ENCODE measurements around the gene MIOX. TPM values are rescaled to one million over a fixed set of nuclear protein-coding genes. Genes with fewer than 3 reads are reported as not detected.
A peak's percentile ranks its signal among the peaks of the same experiment; 100 is the strongest.

MIOX gene
- total RNA-seq, 2 experiments from 2014 or later: 0.23 TPM; not detected in 1

GRCh38 chr22:50526834-50527801, 40.5 kb downstream of the MIOX start:
- H3K36me3 Mint-ChIP-seq (ENCODE audit: low read depth): peaks cover 36% of the 10 kb centered on the region
- peak overlapping the region; percentile 80 for H3K4me3 Mint-ChIP-seq
- H3K4me1 Mint-ChIP-seq: peaks cover 37% of the 10 kb centered on the region
- no peaks in the 10 kb centered on the region for H3K27me3 Mint-ChIP-seq
- H3K9me3 Mint-ChIP-seq: no peaks in the 10 kb centered on the region
- peak overlapping the region; percentile 93 for H3K27ac Mint-ChIP-seq
- DNase-seq: peak; percentile 54
- ChIA-PET POLR2A (interaction anchor here (0.6 to 1.8 kb wide), 2 partner anchors 13 to 19 kb away, joined by 3 to 5 read pairs; partner anchors contain the start of genes LMF2 and NCAPH2), CTCF (interaction anchor here (0.7 to 5.8 kb wide), 8 partner anchors 11 to 251 kb away, joined by 4 to 74 read pairs (median 5); partner anchors contain the start of genes NCAPH2 and SYCE3)

GRCh38 chr22:50527921-50528681, 41.4 kb downstream of the MIOX start:
- Mint-ChIP-seq H3K27ac (peak overlapping the region; percentile 93), H3K4me3 (peak overlapping the region; percentile 80), H3K27me3 (no peaks in the 10 kb centered on the region), H3K9me3 (no peaks in the 10 kb centered on the region), H3K36me3 (ENCODE audit: low read depth) (peaks cover 40% of the 10 kb centered on the region), H3K4me1 (peaks cover 41% of the 10 kb centered on the region)
- ChIA-PET POLR2A (interaction anchor here (1.3 to 1.8 kb wide), 2 partner anchors 11 to 20 kb away, joined by 4 to 5 read pairs; partner anchors contain the start of genes LMF2 and NCAPH2), CTCF (interaction anchor here (0.8 to 5.8 kb wide), 6 partner anchors 10 to 93 kb away, joined by 4 to 74 read pairs (median 6); partner anchors contain the start of genes KLHDC7B, NCAPH2 and SYCE3)
- DNase-seq: no peak

- Mint-ChIP-seq H3K4me3 (peak overlapping the region; percentile 80), H3K27me3 (no peaks in the 10 kb centered on the region), H3K4me1 (peaks cover 46% of the 10 kb centered on the region), H3K9me3 (no peaks in the 10 kb centered on the region), H3K36me3 (ENCODE audit: low read depth) (peaks cover 40% of the 10 kb centered on the region), H3K27ac (peak overlapping the region; percentile 93)
- no peak for DNase-seq
- ChIA-PET POLR2A (interaction anchor here (1.3 kb wide), 1 partner anchor 10 kb away, joined by 4 read pairs; no protein-coding TSS in a partner anchor), CTCF (interaction anchor here (0.8 to 5.8 kb wide), 4 partner anchors 12 to 90 kb away, joined by 3 to 74 read pairs (median 5); partner anchors contain the start of genes KLHDC7B and SYCE3)
Measured at GRCh38 chr22:50528682-50529415, 42.2 kb downstream of the MIOX start.

- H3K4me1 Mint-ChIP-seq: peaks cover 49% of the 10 kb centered on the region
- peak overlapping the region; percentile 83 for H3K27ac Mint-ChIP-seq
- peaks cover 39% of the 10 kb centered on the region for H3K36me3 Mint-ChIP-seq (ENCODE audit: low read depth)
- no peaks in the 10 kb centered on the region for H3K9me3 Mint-ChIP-seq
- CTCF ChIA-PET: interaction anchor here (1.1 to 5.8 kb wide), 4 partner anchors 16 to 89 kb away, joined by 3 to 74 read pairs (median 5); partner anchors contain the start of genes KLHDC7B and SYCE3
- DNase-seq: no peak
- no peaks in the 10 kb centered on the region for H3K27me3 Mint-ChIP-seq
- peak overlapping the region; percentile 80 for H3K4me3 Mint-ChIP-seq
- POLR2A ChIA-PET: interaction anchor here (0.6 to 1.0 kb wide), 2 partner anchors 10 to 34 kb away, joined by 4 to 10 read pairs; no protein-coding TSS in a partner anchor
Measured at GRCh38 chr22:50529416-50529896, 42.8 kb downstream of the MIOX start.

GRCh38 chr22:50529897-50530579, 43.4 kb downstream of the MIOX start, which contains the start of gene TYMP:
Gene TYMP, minus strand, starts transcription at chr22:50530012. Its CDS starts 303 bp downstream, at chr22:50529709.
- Mint-ChIP-seq H3K4me3 (peak within 1 kb of the TSS; percentile 96), H3K9me3 (no peaks in the 10 kb centered on the region), H3K4me1 (peaks cover 47% of the 10 kb centered on the region), H3K27ac (peak within 1 kb of the TSS; percentile 100), H3K27me3 (no peaks in the 10 kb centered on the region), H3K36me3 (ENCODE audit: low read depth) (peaks cover 34% of the 10 kb centered on the region)
- CTCF ChIA-PET: interaction anchor here (0.7 to 5.8 kb wide), 5 partner anchors 15 to 92 kb away, joined by 3 to 74 read pairs (median 4); partner anchors contain the start of genes KLHDC7B and SYCE3
- peak; percentile 78 for DNase-seq
- POLR2A ChIA-PET: interaction anchor here (0.6 to 1.0 kb wide), 5 partner anchors 10 to 91 kb away, joined by 3 to 10 read pairs (median 3); no protein-coding TSS in a partner anchor

- H3K36me3 Mint-ChIP-seq (ENCODE audit: low read depth): peaks cover 36% of the 10 kb centered on the region
- CTCF ChIA-PET: no interaction called here
- H3K27me3 Mint-ChIP-seq: no peaks in the 10 kb centered on the region
- POLR2A ChIA-PET: no interaction called here
- H3K4me3 Mint-ChIP-seq: peak overlapping the region; percentile 96
- peak overlapping the region; percentile 100 for H3K27ac Mint-ChIP-seq
- H3K9me3 Mint-ChIP-seq: no peaks in the 10 kb centered on the region
- DNase-seq: no peak
- H3K4me1 Mint-ChIP-seq: peaks cover 50% of the 10 kb centered on the region
Measured at GRCh38 chr22:50530580-50530876, 43.9 kb downstream of the MIOX start.

- Mint-ChIP-seq H3K4me3 (peak overlapping the region; percentile 96), H3K27ac (peak overlapping the region; percentile 100), H3K27me3 (no peaks in the 10 kb centered on the region), H3K9me3 (no peaks in the 10 kb centered on the region), H3K4me1 (peaks cover 53% of the 10 kb centered on the region), H3K36me3 (ENCODE audit: low read depth) (peaks cover 36% of the 10 kb centered on the region)
- DNase-seq: peak; percentile 89
- CTCF ChIA-PET: no interaction called here
- POLR2A ChIA-PET: no interaction called here
Measured at GRCh38 chr22:50530877-50531545, 44.4 kb downstream of the MIOX start.

GRCh38 chr22:50531546-50531961, 44.9 kb downstream of the MIOX start:
- no peaks in the 10 kb centered on the region for H3K9me3 Mint-ChIP-seq
- POLR2A ChIA-PET: interaction anchor here (1.7 kb wide), 1 partner anchor 17 kb away, joined by 6 read pairs; no protein-coding TSS in a partner anchor
- H3K27me3 Mint-ChIP-seq: no peaks in the 10 kb centered on the region
- H3K4me1 Mint-ChIP-seq: peaks cover 59% of the 10 kb centered on the region
- CTCF ChIA-PET: interaction anchor here (0.8 kb wide), 1 partner anchor 32 kb away, joined by 3 read pairs; no protein-coding TSS in a partner anchor
- H3K27ac Mint-ChIP-seq: peak overlapping the region; percentile 100
- H3K36me3 Mint-ChIP-seq (ENCODE audit: low read depth): peaks cover 39% of the 10 kb centered on the region
- peak overlapping the region; percentile 96 for H3K4me3 Mint-ChIP-seq
- peak; percentile 79 for DNase-seq

- Mint-ChIP-seq H3K4me3 (peak overlapping the region; percentile 96), H3K9me3 (no peaks in the 10 kb centered on the region), H3K27ac (peak overlapping the region; percentile 100), H3K4me1 (peaks cover 60% of the 10 kb centered on the region), H3K36me3 (ENCODE audit: low read depth) (peaks cover 36% of the 10 kb centered on the region), H3K27me3 (no peaks in the 10 kb centered on the region)
- peak; percentile 38 for DNase-seq
- POLR2A ChIA-PET: interaction anchor here (1.7 kb wide), 1 partner anchor 16 kb away, joined by 6 read pairs; no protein-coding TSS in a partner anchor
- CTCF ChIA-PET: interaction anchor here (0.8 kb wide), 1 partner anchor 31 kb away, joined by 3 read pairs; no protein-coding TSS in a partner anchor
Measured at GRCh38 chr22:50531962-50532674, 45.5 kb downstream of the MIOX start.
